NCI-H526 (cell line): ENCODE data around the gene GMCL1.
"Not testable (repeated sequence)": the region's sequence is repeated elsewhere in the genome, so short reads cannot be mapped to it uniquely, and the experiment has no call there.

Experiments used
- DNase-seq, 2 experiments: peaks; one replicate each; lab custom pipeline; 2025; lab: John Stamatoyannopoulos, UW

The GMCL1 gene

GRCh38 chr2:69829256-69830044 lies at the start of gene GMCL1:
Gene GMCL1, plus strand, starts transcription at chr2:69829660. Its CDS starts 233 bp downstream, at chr2:69829893.
- peak; percentile 92 to 98 for DNase-seq

DNA sequence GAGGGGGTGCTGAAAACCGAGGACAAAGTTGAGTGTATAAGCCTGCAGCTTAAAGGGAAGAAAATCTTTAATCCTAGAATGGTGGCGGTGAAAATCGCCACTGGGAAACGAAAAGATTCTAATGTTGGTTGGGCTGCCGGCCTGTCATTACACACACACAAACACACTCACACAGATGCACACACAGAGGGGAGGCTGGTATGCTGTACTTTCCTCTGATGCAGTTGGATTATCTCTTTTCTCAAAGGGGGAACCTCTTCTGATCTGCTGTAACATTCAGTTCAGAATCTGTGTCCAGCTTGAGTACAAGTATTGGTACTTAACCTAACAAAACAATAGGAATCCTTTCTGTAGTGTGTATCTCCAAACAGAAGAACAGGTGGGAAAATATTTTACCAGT lies 48.5 kb upstream of the GMCL1 start:
- peak; percentile 69 to 76 for DNase-seq

DNA sequence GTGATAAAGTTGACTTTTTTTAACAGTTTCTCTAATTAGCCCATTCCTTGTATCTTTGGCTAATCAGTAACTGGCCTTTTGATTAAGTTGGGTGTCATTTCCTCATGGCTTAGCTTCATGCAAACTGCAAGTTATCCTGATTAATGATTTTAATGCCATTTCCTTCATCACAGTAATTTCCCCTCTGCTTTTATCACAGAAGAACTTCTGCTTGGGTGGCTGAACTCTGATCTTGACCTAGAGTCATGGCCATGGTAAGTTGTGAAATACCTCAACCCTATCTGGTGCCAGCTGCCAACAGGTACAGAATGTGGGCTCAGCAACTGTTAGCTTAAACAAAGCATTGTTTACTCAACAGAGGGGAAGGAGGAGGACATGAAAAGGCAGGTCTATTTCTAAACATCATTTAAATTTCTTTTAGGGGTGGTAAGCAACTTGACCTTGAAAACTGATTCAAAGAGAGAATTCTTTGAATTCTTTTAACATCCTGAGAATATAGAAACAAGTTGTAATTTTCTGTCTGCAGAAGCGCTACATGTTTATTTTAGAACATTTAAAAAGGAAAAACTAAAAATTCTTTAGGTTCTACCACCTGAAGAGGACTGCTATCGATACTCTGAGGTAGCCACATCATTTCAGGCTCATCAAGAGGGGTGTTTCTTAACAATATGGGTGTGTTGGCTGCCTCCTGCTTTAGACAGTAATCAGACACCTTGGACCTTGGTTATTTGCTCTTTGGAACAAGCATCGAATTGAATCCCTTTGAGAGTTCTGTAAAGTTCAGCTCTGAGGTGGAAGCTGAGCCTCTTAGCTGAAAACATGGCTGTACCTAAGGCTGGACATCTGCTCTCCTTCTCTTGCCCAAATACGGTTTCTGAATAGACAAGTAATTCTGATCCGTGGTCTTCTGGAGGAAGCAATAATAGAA lies 47.9 kb upstream of the GMCL1 start:
- peak; percentile 95 to 96 for DNase-seq

DNA sequence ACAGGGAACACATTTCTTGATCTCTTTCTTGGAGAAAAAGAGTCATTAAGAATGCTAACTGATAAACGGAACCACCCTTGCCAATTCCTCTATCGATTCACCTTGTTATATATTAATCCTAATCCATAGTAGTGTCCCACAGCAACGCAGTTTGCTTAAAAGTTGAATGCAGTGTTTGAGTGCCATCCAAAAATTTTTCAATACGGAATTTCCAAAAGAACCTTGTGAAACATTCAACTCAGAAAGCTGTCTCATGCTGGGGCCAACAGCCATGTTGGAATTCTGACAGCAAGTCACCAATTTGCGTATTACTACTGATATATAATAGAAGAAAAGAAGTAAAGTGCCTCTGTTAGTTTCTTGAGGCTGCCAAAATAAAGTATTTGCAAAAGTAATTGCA lies 45.2 kb upstream of the GMCL1 start:
- DNase-seq, result no peak

GRCh38 chr2:69785358-69785757 lies 44.1 kb upstream of the GMCL1 start:
- no peak for DNase-seq

- DNase-seq, result no peak
These were observed 43.4 kb upstream of the GMCL1 start for GRCh38 chr2:69786052-69786560.

- DNase-seq, result no peak
These were observed 40.2 kb upstream of the GMCL1 start for GRCh38 chr2:69789175-69789721.

DNA sequence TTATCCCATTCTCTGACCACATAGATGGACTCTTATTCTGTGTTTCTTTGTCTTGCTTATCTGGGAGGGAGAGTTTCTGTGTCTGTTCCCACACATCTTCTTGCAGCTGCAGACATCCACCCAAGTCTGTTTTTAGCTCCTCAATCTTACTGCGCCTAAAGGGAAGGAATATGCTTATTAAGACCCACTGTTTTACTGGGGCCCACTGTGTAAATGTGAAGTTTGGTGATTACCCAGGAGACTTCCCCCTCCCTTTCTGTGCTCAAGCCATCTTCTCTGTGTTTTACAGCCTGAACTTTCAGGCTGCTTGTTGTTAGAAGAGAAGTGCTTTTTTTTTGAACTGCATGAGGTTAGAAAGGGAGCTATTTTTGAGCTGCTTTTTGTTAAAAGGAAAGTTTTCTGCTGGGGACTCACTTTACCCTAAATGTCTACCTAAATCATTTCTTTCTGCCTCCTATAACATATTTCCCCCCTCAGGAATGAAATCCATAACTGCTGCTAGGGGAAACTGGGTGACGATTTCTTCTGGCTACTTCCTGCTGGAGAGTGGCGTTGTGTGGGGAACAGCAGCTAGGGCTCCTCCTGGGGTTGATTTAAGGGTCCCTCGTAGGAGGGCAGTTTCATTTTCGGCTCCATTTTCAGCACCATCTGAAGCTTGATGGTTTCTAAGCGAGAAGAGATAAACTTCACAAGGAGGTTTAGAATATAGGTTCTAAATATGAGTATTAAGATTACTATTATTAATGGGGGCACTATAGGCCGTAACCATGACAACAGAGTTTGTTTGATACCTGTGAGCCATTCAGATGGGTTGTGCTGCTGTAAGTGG lies 39.5 kb upstream of the GMCL1 start:
- no peak for DNase-seq

DNA sequence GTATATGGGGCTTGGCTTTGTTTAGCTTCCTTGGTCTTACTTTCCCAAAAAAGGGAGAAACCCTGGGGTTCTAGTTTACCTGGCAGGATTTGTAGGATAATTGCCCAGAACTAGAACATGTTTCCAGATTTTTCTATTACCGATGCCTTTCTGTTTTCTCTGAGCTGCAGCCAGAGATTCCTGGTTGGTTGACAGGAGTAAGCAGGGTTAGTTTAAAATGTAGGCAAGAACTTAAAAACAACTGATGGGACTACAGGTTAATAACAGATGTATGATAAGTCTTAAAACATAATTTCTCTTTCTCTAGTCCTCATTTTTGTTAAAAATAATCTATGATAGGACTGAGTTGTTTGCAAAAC lies 38.9 kb upstream of the GMCL1 start:
- no peak for DNase-seq

DNA sequence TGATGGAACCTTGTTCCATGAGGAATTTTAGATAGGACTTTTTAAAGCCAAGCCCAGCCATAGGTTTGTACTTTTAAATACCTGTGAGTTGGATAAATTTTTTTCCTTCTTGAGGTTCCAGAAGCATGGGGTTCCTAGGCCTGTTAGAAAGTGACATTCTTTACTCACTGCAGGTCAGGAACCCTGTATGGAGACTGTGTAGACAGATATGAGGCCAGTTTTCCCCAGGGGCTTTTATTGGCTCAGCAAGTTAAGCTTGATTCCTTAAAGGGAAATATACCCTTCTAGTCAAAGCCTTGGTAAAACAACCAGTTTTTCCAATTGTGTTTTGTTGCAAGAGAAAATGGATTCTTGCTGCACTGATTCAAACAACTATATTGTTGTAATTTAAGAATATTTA lies 38.4 kb upstream of the GMCL1 start:
- peak in 1 of 2 experiments; percentile 70 for DNase-seq

GRCh38 chr2:69796174-69796573 lies 33.3 kb upstream of the GMCL1 start:
- DNase-seq, result no peak

DNA sequence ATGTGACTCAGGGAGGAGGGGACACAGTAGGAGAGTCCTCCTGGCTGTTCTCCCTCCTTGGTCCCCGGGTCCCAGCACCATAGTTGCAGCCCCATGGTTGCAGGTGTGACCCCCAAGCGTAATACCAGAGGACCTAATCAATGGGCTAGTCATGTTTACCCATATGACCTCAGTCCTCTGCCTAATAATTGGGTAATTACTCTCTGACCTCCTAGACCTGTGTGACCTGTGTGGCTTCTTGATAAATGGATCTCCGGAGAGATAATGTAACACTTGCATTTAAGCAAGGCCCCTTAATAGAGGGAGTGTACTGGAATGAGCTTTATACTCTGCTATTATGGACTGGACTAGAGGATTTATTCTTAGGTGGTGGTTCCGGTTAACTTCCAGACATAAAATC lies 32.2 kb upstream of the GMCL1 start:
- DNase-seq, result no peak

GRCh38 chr2:69797836-69798289 lies 31.6 kb upstream of the GMCL1 start:
- no peak for DNase-seq

- no peak for DNase-seq
These were observed 31.1 kb upstream of the GMCL1 start for GRCh38 chr2:69798290-69798908.

GRCh38 chr2:69798909-69799526 lies 30.4 kb upstream of the GMCL1 start:
- no peak for DNase-seq

DNA sequence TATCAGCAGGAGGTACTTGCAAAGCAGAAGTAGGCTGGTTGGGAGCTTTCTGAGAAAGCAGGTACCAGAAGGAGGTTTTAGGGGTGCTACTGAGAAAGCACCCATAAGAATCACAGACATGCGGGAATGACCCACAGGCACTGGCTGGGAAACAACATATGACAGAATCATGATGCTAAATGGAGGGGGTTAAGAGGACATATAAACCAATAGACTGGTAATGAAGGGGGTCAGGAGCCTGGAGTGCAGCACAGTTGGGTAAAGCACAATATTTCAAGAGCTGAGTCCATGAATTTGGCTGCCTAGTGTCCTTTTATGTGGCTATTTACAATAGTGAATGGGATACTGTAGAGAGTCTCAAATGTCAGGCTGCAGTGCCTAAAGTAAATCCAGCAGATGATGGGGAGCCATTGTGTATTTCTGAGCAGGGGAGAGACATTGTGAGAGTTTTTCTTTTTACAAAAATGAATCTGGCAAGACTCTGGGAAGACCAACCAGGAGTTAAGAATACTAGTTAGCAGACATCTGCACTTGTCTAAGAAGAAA lies 27.6 kb upstream of the GMCL1 start:
- no peak for DNase-seq

DNA sequence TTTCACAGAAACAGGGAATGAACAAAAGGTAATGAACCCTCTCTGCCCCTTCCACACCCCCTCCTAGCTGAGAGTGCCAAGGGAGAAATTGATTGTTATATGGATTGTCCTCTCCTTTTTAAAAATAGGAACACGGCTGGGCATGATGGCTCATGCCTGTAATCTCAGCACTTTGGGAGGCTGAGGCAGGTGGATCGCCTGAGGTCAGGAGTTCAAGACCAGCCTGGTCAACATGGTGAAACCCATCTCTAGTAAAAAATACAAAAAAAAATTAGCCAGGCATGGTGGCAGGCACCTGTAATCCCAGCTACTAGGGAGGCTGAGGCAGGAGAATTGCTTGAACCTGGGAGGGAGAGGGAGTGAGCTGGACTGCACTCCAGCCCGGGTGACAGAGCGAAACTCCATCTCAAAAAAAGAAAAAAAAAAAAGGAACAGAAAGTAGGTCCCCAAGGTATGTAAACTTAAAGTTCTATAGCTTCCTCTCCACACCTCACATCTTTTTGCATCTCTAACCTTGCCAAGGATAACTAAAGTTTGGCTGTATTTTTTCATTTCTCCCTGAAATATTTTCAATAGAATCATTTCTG lies 26.6 kb upstream of the GMCL1 start:
- not testable (repeated sequence) for DNase-seq

DNA sequence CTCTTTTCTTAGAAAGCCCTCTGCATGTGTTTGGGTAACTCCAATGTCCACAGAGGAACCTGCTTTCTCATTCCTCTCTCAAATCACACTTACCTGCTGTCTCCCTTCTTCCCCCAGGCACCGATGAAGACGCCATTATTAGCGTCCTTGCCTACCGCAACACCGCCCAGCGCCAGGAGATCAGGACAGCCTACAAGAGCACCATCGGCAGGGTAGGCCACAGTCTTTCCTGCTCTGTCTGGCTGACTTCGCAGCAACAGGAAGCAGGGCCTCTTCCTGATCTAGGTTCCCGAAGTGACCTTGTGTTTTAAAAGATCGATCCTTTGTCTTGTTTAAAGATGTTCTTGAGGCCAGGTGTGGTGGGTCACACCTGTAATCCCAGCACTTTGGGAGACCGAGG lies 25.0 kb upstream of the GMCL1 start:
- DNase-seq, result no peak

GRCh38 chr2:69805887-69806286 lies 23.6 kb upstream of the GMCL1 start:
- no peak for DNase-seq
